ELR (cell line): ENCODE measurements around the gene ZNF319.
A peak's percentile ranks its signal among the peaks of the same experiment; 100 is the strongest.

Experiments
- DNase-seq: peaks from one replicate; pipeline ENCODE4 v3.0.0-alpha.2; 2015; ENCODE audit warnings: low read depth

Gene ZNF319

DNA sequence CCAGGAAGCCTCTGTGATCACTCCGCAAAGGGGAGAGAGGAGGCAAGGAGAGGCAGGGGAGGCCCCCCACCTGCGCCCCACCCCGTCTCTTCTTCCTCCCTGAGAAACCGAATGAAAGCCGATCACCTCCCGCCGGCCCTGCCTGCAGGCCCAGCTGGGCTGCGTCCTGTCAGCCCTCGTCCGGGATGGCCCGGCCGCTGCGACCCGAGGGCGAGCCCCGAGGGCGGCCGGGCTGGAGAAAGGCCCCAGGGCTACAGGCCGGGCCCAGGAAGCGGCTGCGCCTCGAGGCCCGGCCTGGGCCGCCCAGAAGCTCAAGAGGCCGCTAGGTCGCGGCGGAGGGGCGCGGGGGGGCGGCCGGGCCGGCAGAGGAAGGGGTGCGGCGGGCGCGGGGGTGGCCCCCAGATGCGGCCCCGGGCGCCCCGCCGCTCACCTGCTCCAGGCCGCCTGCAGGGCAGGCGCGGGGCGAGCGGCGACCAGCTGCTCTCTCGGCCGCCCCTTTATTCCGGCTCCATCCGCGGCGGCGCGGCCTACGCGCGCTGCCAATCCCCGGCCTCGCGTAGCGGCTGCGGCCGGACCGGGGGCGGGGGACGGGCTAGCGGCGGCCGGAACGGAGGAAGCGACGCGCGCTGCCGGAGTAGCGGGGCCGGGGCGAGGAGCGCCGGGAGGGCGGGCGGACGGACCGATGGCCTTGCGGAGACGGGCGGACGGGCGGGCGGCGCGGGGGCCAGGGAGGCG lies at the start of gene ZNF319:
Gene ZNF319, minus strand, starts transcription at position 702 of the 735 bp plus-strand sequence. CDS start 2,407 bp downstream, outside the sequence.
- peak; percentile 45 for DNase-seq

DNA sequence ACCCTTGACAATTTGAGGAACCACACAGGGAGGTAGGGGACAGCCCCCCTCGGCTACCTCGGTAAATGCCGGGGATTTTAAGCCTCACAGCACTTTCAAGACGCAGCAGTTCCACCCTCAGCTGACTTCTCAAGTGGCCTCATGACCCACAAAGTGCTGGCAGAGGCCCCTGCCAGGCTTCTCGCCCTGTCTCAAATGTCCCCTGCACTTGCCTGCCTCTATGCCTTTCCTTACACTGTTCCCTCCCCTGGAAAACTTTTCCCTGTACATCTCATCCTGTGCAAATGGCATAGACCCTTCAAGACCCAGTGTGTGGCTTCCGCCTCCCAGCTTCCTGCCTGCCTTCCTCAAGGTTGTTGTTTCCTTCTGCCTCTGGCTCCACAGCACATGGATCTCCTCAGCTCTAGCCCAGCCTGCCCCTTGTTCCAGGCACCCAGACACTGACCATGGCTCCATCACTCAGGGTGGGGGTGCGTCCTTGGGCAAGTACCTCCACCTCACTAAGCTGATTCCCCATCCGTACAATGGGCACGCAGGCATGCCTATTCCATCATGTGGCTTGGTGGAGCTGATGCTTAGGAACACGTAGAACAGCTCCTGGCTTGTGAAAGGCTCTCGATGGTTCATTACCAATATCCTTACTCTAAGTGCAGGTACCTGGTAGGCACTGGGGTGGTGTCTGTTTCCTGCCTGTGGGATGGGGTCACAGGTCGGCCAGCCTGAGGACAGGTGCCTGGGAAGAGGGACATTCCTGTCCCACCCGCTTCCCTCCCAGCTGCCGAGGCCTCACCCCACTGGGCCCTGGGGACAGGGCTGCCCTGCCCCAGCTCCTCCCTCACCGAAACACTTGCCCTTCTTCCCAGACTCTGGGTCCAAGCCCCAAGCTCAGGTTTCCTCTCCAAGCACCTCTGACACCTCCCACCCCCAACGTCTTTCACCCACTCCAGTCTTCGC lies 49.0 kb upstream of the ZNF319 start:
- DNase-seq, result no peak

DNA sequence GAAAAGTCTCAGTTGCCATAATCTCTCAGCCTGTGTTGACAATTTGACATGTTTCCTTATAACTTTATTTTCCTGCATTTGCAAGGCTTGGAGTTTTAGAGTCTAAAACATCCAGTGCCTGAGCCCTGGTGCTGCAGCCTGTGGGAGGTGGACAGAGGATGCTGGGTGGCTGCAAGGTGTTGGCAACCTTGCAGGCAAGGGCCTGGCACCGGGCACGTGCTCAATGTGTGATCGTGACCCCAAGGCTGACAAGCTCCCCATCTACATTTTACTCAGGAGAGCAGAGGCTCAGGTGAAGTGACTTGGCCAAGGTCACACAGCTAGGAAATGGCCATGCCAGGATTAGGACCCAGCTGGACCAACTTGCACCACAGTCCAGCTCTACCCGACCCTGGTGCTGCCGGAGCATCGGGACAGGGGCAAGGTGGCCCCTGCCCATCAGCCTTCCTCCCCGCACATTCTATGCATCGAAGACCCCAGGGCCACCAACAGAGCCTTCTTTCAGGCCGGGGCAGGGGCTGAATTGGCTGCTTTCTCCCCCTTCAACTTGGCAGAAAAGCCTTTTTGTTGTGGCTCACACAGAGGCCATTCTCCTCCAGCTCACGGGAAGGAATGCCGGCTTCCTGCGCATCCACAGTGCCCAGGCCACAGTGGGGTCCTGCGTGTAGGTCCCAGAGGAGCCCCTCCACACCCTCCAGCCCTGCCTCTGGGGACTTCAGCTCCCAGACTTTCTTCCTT lies 48.2 kb upstream of the ZNF319 start:
- no peak for DNase-seq

DNA sequence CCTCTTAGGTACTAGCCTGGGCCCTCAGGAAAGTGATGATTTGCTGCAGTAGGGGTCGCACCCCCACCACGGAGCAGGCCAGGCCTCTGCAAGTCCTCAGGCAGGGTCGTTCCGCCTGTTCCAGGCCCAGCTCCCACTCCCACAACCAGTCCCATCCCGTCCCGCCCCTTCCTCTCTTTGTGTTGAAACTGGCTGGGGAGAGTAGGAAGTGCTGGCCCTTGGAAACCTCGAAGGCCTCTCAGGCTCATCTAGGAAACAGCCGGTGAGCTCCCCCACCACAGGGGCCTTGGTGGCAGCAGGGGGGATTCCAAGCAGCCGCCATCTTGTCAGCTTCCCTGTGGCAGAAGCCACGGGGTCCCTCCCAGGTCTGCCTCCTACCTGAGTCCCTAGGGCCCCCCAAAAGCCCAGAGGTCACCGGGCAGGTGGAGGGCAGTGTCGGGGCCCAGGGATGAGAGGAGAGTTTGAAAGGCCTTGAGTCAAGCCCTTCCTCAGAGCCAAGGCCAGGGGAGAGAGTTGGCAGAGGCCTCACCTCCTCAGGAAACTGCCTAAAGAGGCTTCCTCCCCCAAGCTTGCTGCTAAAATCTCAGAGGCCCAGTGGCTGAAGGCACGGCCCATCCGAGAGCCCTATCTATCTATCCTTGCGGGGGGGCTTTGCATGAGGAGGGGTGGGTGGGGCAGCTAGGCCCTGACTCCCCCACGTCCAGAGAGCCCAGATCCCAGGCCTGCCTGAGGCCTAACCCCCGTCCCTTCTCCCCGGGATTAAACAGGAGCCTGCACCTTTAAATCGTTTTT lies 47.3 kb upstream of the ZNF319 start:
- no peak for DNase-seq

DNA sequence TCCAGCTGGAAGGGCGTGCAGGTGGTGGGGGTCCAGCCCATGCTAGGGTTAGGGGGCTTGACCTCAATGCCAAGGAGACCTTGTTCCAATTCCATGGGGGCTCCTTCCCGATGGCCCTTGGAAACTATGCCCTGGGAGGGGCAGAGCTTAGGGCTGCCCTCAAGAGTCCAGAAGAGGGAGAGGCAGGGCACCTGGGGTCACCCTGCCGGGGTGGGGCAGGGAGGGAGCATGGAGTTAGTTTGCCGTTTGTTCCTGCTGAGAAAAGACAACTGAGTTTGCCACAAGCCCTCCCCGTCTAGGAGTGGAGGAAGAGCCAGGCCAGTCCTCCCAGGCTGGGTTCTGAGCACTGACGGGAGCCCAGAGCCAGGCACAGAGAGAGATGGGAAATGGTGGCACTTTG lies 46.5 kb upstream of the ZNF319 start:
- DNase-seq, result no peak

GRCh38 chr16:58046054-58046881 lies 45.8 kb upstream of the ZNF319 start:
- DNase-seq, result no peak

GRCh38 chr16:58045096-58045495 lies 44.6 kb upstream of the ZNF319 start:
- DNase-seq, result no peak

- DNase-seq, result no peak
Measured at GRCh38 chr16:58044266-58045019, 44.0 kb upstream of the ZNF319 start.

DNA sequence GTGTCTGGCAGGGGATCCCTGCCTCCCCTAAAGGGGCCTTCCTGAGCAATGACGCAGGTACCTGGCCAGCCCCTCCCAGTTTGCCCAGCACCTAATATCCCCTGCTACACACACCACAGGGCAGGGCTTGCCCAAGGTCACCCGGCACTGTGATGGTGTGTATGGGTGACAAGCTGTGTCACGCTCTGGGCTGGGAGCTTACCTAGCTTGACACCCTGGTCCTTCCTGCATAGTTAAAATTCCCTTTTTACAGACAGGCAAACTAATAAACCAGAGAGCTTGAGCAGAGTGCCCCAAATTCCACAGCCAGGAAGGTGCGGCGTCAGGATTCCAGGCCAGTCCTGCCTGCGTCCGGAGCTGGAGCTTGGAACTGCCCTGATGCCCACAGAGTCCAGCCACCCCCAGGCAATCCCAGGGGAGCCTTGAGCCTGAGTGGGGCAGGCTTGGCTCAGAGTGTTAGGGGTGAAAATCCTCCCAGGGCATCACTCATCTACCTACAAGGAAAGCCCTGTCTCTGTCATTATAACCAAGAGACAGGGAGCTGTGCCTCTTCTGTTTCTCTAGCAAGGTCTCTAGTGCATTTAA lies 43.2 kb upstream of the ZNF319 start:
- DNase-seq, result no peak

- DNase-seq, result no peak
Measured at GRCh38 chr16:58042886-58043515, 42.5 kb upstream of the ZNF319 start.

DNA sequence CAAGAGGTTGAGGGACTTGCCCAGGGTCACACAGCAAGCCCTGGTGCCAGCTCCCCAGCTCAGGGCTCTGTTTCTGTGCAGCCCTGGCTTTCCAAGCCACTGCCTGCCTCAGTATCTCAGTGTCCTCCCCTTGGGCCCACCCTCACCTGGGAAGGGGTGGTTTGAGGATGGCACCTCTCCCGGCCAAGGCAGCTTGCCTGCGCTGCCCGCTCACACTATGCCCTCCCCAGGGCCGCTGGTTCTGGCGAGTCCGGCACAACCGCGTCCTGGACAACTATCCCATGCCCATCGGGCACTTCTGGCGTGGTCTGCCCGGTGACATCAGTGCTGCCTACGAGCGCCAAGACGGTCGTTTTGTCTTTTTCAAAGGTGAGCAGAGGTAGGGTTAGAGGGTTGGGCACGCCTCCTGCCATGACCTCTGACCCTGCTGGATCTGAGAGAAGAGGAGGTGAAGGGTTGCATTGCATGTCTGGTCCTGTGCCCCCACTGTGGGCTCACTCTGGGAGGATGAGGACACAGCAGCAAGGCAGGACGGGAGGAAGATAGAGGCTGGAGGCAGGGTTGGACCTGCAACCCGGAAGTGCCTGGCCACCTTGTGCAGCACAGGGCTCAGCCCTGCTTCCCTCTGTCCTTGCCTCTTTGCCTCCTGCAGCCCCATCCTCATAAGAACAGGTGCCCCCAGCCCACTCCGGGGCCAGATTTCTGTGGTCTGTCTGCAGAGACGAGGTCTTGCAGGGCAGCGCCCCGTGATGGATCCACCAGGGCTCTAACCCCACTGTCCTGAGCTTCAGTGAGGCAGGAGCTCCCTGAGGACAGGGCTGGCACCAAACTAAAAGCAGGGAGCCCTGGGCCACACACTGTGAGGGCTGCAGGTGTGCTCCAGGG lies 41.8 kb upstream of the ZNF319 start:
- no peak for DNase-seq

GRCh38 chr16:58041628-58041955 lies 41.1 kb upstream of the ZNF319 start:
- no peak for DNase-seq

DNA sequence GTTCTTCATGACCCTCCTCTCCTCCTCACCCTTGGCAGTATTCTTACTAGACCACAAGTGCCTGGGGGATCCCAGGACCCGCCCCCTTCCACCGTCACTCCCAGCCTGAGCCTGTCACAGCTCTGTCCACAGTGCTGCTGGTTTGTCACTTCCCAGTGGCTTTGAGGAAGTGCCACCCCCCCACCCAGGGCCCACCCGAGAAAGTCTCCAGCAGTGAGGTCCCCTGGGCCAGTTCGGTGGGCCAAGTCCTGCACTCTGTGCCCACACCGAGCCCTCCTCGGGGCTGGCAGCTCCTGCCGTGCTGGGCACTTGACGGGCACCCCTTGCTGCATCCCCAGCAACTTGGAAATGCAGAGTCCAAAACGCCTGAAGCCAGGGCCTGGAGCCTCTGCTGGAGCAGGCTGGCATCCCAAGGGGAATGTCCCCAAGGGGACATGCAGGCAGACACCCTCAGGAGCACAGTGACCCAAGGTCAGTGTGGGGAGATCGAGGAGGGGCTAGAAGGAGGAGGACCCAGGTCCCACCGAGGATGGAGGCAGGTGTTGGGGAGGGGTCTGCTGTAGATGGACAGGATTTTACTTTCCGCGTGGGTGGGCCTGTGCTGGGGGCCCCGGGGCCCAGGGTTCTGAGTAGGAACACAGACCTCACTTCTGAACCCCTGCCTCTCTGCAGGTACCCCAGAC lies 40.6 kb upstream of the ZNF319 start:
- DNase-seq, result no peak

GRCh38 chr16:58040496-58040846 lies 40.0 kb upstream of the ZNF319 start:
- DNase-seq, result no peak

DNA sequence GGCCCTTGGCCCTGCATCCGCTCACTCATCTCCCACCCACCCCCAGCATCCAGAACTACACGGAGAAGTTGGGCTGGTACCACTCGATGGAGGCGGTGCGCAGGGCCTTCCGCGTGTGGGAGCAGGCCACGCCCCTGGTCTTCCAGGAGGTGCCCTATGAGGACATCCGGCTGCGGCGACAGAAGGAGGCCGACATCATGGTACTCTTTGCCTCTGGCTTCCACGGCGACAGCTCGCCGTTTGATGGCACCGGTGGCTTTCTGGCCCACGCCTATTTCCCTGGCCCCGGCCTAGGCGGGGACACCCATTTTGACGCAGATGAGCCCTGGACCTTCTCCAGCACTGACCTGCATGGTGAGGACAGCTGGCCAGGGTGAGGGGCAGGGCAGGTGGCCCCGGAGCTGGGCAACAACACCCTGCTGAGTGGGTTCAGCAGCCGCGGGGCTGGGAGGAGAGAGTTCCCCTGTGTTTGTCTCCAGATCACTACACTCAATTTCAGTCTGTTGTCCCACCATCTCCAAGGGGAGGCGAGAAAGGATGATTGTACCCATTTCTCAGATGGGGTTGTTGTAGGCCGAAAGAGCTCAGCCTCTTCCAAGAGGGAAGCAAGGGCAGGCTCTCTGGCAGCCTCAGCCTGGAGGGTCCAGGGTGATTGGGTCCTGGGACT lies 39.5 kb upstream of the ZNF319 start:
- no peak for DNase-seq

DNA sequence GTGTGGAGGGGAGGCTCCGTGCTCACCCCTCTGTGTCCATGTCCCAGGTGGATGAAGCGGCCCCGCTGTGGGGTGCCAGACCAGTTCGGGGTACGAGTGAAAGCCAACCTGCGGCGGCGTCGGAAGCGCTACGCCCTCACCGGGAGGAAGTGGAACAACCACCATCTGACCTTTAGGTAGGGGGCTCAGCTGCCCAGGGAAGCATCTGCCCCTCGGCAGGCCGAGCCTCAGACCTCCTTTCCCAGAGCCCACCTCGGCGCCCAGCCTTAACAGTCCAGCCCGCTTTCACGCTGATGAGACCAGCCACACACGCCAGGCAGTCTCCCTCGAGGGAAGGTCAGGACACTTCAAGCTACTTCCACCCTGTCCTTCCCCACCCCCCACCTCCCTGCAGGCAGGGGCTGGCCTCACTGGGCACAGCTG lies 37.8 kb upstream of the ZNF319 start:
- DNase-seq, result no peak
